Loucy (cell line): ENCODE data around the gene DLG1.

Experiments
- CTCF ChIP-seq: fragments of 200-600 bp; sonication (generic); conservative IDR thresholded peaks from 2 replicates; pipeline ENCODE4 v1.5.1; 2014; ENCODE audit warnings: mild to moderate bottlenecking, antibody characterized with exemption, low read length
- EZH2phosphoT487 ChIP-seq: fragments of 200-600 bp; IDR thresholded peaks from 2 replicates; pipeline ENCODE4 v1.6.1; 2018; ENCODE audit warnings: antibody characterized with exemption, mild to moderate bottlenecking, moderate library complexity, borderline replicate concordance

GRCh38 chr3:197026481-197026866, 271.9 kb downstream of the DLG1 start:
- no peak for TF ChIP-seq CTCF
- no peak for TF ChIP-seq EZH2phosphoT487
